Coronary artery (tissue), 2 donors: Measurements from ENCODE around the gene FCGR1A.
"Not testable (repeated sequence)": the region's sequence is repeated elsewhere in the genome, so short reads cannot be mapped to it uniquely, and the experiment has no call there.

Experiments
- DNase-seq: peaks from one replicate; pipeline ENCODE4 v3.0.0-alpha.2; 2017; ENCODE audit warnings: low spot score
- H3K27ac ChIP-seq, 2 donors: fragments of 200-600 bp; sonication (generic); one replicate each; pipeline ENCODE4 v1.5.1; 2016 to 2019
- H3K4me3 ChIP-seq: fragments of 200-600 bp; sonication (generic); 2 replicates; pipeline ENCODE4 v1.5.1; 2016; ENCODE audit warnings: mild to moderate bottlenecking, moderate library complexity
- TF ChIP-seq, protein P1 (sequence below): fragments of 200-600 bp; sonication (generic); IDR thresholded peaks from one replicate; pipeline ENCODE4 v1.5.1; 2019; ENCODE audit warnings: antibody characterized with exemption

The FCGR1A gene

DNA sequence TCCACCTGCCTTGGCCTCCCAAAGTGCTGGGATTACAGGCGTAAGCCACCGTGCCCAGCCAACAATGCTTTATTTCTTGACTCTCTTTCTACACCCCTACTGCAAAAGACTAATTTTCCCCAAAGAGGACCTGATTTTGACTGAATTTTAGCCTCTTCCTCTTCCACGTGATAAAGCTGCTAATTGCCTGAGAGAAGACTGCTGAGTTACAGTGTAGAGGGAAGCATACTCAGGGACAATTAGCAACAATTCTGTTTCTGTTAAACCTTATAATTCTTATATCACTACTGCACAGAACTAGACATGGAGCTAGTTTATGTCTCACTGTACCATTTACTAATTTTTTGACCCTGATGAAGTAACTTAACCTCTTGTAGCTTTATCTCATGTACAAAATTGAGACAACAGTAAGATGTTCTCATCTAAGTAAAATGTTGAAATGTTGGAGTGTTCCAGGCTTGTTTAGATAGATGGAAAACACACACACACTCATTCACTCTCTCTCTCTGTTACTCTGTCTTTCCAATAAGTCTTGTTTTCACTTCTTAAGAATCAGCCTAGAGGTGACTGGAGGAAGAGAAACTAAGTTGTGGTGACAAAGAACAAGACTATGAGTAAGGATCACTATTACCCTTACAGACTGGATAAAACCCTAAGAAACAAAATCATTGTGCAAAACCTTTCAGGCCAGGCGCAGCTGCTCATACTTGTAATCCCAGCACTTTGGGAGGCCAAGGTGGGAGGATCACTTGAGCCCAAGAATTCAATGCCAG lies 10.7 kb upstream of the FCGR1A start:
- not testable (repeated sequence) for H3K4me3 ChIP-seq, H3K27ac ChIP-seq, DNase-seq

DNA sequence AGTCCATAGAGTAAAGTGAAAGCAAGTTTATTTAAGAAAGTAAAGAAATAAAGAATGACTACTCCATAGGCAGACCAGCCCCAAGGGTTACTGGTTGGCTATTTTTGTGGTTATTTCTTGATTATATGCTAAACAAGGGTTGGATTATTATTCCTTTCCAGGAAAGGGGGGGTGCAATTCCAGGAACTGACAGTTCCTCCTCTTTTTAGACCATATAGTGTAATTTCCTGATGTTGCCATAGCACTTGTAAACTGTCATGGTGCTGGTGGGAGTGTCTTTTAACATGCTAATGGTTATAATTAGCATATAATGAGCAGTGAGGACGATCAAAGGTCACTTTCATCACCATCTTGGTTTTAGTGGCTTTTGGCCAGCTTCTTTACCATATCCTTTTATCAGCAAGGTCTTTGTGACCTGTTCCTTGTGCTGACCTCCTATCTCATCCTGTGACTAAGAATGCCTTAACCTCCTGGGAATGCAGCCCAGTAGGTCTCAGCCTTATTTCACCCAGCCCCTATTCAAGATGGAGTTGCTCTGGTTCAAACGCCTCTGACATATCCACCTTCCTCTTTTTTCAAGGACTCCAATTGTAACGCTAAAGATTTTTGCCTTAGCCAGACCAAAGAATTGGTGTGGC lies 6.9 kb upstream of the FCGR1A start:
- not testable (repeated sequence) for DNase-seq, H3K4me3 ChIP-seq, H3K27ac ChIP-seq

DNA sequence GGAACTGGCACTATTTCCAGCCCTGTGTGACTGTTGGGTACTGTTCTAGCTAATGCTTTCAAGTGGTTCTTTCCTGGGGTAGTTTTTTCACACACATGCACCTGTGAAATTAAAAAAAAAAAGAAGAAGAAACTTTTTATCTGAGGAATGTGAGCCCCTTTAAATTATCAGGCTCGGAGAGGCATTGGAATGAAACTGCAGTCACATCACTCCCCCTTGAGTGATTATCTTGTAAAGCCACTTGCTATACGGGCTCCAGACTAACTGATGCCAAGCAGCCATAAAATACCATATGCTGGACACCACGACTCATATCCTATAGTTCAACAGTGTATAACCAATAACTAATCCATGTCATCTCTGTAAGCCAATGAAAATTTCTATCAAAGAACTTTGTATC lies 5.4 kb upstream of the FCGR1A start:
- H3K4me3 ChIP-seq, H3K27ac ChIP-seq, DNase-seq: not testable (repeated sequence)

DNA sequence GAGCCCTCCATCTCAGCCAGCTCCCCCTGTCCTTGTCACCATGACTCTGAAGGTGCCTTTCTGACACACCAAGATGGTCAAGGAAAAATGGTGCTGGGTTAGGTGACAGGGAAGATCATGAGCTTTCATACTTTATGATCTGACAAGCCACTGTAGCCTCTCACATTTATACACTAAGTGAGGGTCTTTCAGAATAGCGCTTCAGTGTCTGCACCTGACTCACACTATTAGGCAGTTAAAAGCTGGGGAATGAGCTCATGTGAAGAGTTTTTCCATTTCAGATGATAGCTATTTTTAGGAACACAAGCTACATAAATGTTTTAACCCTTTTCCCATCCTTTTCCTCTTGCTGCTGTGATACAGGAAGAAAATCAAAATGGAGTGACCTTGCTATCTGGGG lies 4.2 kb upstream of the FCGR1A start:
- H3K4me3 ChIP-seq, DNase-seq, H3K27ac ChIP-seq: not testable (repeated sequence)

DNA sequence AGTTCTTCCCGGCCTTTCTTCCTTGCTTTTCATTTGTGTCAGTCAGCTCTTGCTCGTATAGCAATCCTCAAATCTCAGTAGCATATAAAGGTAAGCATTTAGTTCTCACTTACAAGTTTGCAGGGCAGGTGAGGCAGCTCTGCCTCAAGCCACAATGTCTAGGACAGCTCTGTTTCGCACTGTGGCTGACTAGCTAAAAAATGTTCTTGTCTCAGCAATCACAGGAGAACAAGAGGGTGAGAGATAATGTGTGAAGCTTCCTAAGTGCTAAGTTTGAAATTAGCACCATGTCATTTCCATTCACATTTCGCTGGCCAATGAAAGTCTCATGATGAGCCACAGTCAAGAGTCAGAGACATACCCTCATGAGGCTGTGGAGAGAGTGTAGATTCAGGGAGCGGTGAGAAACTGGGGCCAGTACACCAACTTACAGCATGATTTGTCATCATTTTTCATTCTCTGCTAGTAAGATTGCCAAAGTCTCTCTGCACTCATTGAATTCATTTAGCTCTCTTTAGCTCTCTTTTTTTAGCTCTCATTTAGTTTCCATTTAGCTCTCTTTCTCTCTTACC lies 995 bp upstream of the FCGR1A start:
- not testable (repeated sequence) for H3K4me3 ChIP-seq, DNase-seq, H3K27ac ChIP-seq

DNA sequence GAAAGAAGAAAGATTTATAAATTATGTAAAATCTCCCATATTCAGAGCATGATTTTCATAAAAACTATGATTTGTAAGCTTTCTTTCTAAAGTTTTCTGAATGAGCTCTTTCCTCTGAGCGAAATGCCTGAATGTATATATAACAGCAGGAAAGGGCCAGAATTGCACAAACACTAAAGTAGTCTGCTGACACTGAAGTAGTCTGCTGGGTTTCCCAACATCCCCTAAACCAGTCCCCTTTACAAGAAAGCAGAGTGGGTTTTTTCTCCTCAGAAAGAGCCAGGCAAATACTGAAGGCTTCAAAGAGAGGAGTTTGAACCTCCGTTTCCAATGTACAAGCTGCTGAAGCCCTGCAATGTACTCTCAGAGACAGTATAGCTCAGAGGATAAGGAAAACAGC lies 795 bp downstream of the FCGR1A start:
- not testable (repeated sequence) for DNase-seq, H3K27ac ChIP-seq, H3K4me3 ChIP-seq

DNA sequence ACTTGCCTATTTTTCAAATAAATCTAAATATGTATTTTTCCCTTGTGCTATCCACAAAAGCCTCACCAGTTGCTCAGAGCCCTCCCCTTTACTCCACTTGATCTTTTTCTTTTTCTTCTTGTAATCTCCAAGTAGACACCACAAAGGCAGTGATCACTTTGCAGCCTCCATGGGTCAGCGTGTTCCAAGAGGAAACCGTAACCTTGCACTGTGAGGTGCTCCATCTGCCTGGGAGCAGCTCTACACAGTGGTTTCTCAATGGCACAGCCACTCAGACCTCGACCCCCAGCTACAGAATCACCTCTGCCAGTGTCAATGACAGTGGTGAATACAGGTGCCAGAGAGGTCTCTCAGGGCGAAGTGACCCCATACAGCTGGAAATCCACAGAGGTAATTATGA lies 1.4 kb downstream of the FCGR1A start:
- not testable (repeated sequence) for H3K27ac ChIP-seq, H3K4me3 ChIP-seq, DNase-seq

DNA sequence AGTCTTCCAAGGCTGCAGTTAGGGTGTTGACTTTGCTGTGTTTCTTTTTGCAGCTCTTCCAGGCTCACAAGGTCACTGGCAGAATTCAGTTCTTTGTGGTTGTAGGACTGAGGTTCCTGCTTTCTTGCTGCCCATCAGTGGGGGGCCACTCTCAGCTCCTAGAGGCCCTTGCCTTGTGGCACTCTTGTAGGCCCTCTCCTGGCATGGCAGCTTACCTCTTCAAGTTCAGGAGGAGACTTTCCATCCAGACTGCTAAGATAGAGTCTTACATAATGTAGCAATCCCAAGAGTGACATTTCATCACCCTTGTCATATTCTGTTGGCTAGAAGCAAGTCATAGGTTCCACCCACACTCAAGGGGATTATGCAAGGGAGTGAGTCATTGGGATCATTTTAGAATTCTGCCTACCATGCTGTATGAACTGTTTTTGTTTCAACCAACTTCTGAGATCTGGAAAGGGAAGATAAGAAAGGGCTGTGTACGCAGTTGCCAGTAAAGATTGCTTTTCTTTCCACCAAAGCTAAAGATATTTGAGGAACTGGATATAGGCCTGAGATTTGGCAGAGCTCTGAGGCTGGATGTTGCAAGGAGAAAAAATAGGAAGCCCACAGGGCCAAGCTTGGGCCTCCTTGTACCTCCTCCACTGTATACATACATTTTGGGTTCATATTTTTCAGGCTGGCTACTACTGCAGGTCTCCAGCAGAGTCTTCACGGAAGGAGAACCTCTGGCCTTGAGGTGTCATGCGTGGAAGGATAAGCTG lies 5.4 kb downstream of the FCGR1A start:
- DNase-seq = not testable (repeated sequence)
- peak overlapping the region in 1 of 2 donors; percentile 77 for H3K27ac ChIP-seq

DNA sequence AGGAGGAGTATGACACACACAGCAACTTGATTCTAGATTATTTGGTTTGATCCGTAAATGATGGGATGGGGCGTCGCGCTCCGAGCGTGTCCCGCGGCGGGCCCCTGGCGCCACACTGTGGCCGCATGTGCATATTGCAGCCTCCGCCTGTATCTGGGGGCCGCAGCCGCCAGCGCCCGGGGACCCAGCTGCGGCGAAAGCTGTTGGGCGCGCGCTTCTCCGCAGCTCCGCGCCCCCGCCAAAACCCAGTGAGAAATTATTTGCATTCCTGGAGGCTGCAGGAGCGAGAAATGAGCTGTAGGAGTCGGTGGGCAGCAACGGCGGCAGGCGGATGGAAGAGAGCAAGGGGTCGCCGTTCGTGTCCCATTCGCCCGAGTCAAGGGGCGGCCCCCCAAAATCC lies 10.0 kb downstream of the FCGR1A start:
- H3K27ac ChIP-seq = peak overlapping the region; percentile 81 to 92
- TF ChIP-seq, protein P1, sequence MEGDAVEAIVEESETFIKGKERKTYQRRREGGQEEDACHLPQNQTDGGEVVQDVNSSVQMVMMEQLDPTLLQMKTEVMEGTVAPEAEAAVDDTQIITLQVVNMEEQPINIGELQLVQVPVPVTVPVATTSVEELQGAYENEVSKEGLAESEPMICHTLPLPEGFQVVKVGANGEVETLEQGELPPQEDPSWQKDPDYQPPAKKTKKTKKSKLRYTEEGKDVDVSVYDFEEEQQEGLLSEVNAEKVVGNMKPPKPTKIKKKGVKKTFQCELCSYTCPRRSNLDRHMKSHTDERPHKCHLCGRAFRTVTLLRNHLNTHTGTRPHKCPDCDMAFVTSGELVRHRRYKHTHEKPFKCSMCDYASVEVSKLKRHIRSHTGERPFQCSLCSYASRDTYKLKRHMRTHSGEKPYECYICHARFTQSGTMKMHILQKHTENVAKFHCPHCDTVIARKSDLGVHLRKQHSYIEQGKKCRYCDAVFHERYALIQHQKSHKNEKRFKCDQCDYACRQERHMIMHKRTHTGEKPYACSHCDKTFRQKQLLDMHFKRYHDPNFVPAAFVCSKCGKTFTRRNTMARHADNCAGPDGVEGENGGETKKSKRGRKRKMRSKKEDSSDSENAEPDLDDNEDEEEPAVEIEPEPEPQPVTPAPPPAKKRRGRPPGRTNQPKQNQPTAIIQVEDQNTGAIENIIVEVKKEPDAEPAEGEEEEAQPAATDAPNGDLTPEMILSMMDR = peak; percentile 30
- DNase-seq = peak; percentile 61
- H3K4me3 ChIP-seq = peak overlapping the region; percentile 76

More for the DNA sequence above, 5.4 kb downstream of the FCGR1A start:
- H3K4me3 ChIP-seq = not testable (repeated sequence)

DNA sequence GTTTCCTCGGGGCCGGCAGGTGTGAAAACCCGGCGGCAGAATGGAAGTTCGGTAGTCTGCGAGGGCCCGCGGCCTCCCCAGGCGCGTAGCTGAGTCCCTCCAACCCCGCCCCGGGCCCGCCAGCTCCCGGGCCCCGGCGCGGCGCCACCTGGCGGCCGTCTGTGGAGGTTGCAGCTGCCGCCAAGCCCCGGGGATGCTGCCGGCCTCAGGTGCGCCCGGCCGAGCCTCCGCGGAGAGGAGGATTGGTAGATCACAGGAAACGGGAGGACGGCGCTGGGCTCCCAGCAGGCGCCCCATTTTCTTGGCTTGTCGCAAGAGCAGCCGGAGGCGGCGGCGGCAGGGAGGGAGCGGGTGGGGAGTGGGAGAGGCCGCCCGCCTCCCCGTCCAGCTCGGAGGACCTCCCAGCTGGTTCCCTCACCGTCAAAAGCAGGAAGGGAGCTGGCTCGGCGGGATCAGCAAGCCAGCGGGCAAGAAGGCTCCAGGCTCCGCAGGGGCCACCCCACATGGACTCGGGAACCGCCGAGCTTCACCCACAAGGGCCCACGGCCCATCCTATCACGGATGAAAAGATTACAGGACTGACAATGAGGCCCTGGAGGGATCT lies 10.5 kb downstream of the FCGR1A start:
- peak; percentile 79 for DNase-seq
- TF ChIP-seq, protein P1 = peak; percentile 51
- peak overlapping the region; percentile 81 to 92 for H3K27ac ChIP-seq
- peak overlapping the region; percentile 76 for H3K4me3 ChIP-seq

DNA sequence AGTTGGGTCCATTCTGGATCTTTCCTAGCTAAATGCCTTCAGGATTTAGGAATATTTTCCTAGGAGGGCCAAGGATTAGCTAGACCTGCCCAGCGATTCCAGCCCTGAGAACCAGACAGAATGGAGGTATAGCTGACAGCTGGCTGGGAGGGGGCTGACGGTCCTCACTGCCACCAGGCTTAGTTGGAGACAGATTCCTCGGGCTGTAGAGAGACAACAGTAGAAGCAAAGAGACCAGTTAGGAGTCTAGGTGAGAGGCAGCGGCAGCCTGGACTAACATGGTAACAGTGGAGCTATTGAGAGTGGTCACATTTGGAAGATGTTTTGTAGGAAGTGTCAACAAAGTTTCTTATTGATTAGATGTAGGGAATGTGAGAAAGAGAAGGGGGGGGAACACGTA lies 11.4 kb downstream of the FCGR1A start:
- H3K27ac ChIP-seq, H3K4me3 ChIP-seq, DNase-seq: not testable (repeated sequence)

DNA sequence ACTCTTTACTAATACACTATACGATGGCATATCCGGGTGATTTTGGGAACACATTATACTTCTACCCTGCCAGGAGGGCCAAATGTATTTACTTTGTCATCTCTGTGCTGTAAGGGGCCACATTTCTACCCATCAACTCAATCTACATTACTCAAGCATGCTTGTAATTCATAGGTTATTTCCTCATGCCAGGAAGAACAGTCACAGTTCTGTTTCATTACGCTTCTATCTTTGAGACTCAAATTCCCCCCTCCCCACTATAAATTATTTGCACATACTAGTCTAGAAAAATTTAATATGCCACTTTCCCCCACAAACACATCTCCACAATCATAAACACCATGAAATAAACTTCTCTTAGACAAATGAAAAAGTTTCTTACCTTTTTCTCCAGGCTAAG lies 19.1 kb downstream of the FCGR1A start:
- DNase-seq, H3K4me3 ChIP-seq, H3K27ac ChIP-seq: not testable (repeated sequence)

DNA sequence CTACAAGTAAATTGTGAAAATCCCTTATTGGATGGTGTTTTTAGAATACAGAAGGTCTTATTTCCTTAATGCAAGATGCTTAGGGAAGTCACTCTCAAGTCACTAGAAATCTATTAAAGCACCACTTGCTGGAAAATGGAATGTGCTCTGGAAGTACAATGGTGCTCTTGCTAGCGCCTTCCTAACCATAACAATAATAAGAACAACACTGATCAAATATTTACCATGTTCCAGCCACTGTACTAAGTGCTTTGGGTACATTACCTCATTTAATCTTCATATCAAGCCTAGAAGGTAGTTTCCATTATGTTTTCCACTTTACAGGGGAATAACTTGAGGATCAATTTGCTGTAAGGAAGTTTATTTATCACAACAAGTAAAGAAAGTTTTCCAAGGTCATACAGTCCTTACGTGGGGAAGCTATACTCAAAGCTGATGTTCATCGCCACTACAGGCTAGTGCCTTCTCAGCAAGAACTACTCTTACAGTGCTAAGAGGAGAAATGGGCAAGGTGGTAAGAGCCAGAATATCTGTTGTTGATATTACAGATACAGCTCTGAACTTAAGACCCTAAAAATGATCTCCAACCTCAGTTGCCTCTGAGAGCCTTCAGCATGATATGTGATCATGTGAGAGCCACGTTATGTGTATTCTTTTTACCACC lies 22.1 kb downstream of the FCGR1A start:
- H3K27ac ChIP-seq, DNase-seq, H3K4me3 ChIP-seq: not testable (repeated sequence)

DNA sequence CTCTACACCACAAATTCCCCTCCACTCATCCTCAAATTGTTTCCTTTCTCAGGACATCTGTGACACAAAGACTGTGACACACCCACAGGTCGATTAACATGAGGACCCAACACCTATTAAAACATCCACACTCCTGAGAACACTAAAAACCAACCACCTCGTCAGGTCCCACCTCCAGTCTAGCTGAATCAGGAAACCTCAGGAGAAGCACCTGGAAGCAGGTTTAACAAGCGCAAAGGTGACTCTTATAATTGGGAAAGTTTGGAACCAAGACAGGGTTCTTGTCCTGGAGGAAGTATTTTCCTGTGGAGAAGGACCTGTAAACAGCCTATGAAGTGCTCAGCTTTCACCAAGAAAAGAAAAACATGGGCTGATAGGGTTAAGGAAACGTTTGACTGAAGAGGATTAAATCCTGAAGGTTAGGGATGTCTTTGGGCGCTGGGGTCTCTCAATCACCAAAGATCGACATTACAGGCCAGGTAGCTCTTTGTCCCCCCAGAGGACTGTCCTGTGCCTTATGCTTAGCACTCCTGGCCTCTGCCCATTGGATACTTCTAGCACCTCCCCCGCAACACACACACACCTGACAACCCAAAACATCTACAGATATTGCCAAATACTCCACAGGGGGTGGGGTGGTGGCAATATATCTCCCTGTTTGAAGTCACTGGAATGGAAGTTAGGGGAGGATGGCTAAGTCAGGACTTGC lies 28.4 kb downstream of the FCGR1A start:
- not testable (repeated sequence) for H3K27ac ChIP-seq, H3K4me3 ChIP-seq, DNase-seq

DNA sequence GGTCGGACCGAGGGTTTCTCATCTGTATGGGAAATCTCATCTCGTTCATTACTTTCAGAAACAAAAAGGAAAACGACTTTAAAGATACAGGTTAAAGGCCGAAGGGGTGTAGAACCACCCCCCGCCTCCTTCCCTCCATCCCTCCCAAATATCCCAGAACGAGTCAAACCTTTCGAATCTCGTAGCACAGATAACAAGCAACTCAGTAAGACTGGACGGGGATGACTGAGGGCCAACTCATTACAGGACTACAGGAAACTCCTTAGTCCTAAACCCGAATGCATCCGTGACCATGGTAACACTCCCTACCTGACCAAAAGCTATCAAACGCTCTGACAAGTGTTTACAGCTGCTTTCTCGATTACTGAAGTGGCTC lies 29.0 kb downstream of the FCGR1A start:
- Histone ChIP-seq H3K4me3 (peak overlapping the region; percentile 73), H3K27ac (peak overlapping the region in 1 of 2 donors; percentile 91)
- DNase-seq = not testable (repeated sequence)
